HepG2 (cell line): ENCODE measurements around the gene COPE. TPM values are rescaled to one million over a fixed set of nuclear protein-coding genes. Genes with fewer than 3 reads are reported as not detected.
A peak's percentile ranks its signal among the peaks of the same experiment; 100 is the strongest.

Experiments used
- CC2D1A ChIP-seq: sonication (generic); formaldehyde crosslinking; IDR thresholded peaks from 2 replicates; pipeline ENCODE4 v1.8.1; 2023; ENCODE audit warnings: mild to moderate bottlenecking, missing genetic modification reagents
- EED ChIP-seq: sonication (generic); formaldehyde crosslinking; IDR thresholded peaks from 2 replicates; pipeline ENCODE4 v1.5.0; 2020; ENCODE audit warnings: mild to moderate bottlenecking, missing genetic modification reagents
- ELF3 ChIP-seq: IDR thresholded peaks from 2 replicates; pipeline ENCODE4 v1.6.1; 2016; ENCODE audit warnings: missing genetic modification reagents, missing compliant biosample characterization
- FOSL2 ChIP-seq: sonication (generic); formaldehyde crosslinking; IDR thresholded peaks from 2 replicates; pipeline ENCODE4 v1.4.0; 2020; ENCODE audit warnings: missing genetic modification reagents
- HOXA5 ChIP-seq: sonication (generic); formaldehyde crosslinking; IDR thresholded peaks from 2 replicates; pipeline ENCODE4 v1.4.0; 2020; ENCODE audit warnings: missing genetic modification reagents
- JDP2 ChIP-seq: sonication (generic); formaldehyde crosslinking; IDR thresholded peaks from 2 replicates; pipeline ENCODE4 v1.8.1; 2022; ENCODE audit warnings: missing genetic modification reagents, borderline replicate concordance
- MED13 ChIP-seq: sonication (generic); formaldehyde crosslinking; IDR thresholded peaks from 2 replicates; pipeline ENCODE4 v1.5.0; 2020; ENCODE audit warnings: missing genetic modification reagents
- NR2C2 ChIP-seq: sonication (generic); formaldehyde crosslinking; IDR thresholded peaks from 2 replicates; pipeline ENCODE4 v1.4.0; 2020; ENCODE audit warnings: missing genetic modification reagents, mild to moderate bottlenecking, moderate library complexity, borderline replicate concordance
- PHF21A ChIP-seq: sonication (generic); formaldehyde crosslinking; IDR thresholded peaks from 2 replicates; pipeline ENCODE4 v1.5.0; 2020; ENCODE audit warnings: mild to moderate bottlenecking, missing genetic modification reagents
- POLR2AphosphoS2 ChIP-seq: IDR thresholded peaks from 2 replicates; pipeline ENCODE4 v1.6.1; 2011; ENCODE audit warnings: low read depth, low read length, improper control_type of control experiment
- POLR2G ChIP-seq: fragments of 200-400 bp; formaldehyde crosslinking; IDR thresholded peaks from 2 replicates; pipeline ENCODE4 v1.6.1; 2018; ENCODE audit warnings: mild to moderate bottlenecking, low read depth, low read length, moderate library complexity
- SMAD1 ChIP-seq: sonication (generic); formaldehyde crosslinking; IDR thresholded peaks from 2 replicates; pipeline ENCODE4 v1.4.0; 2020; ENCODE audit warnings: missing genetic modification reagents, low read depth, mild to moderate bottlenecking, borderline replicate concordance
- XBP1 ChIP-seq: sonication (generic); formaldehyde crosslinking; IDR thresholded peaks from 2 replicates; pipeline ENCODE4 v1.5.0; 2020; ENCODE audit warnings: missing genetic modification reagents
- ZHX2 ChIP-seq, 2 experiments: sonication (generic) in 1 of 2; formaldehyde crosslinking in 1 of 2; IDR thresholded peaks; 2 replicates each; pipeline versions ENCODE4 v1.6.1 to v1.9.0; 2014 to 2022; ENCODE audit warnings: antibody characterized with exemption in 1 of 2, borderline replicate concordance in 1 of 2, inconsistent platforms in 1 of 2, low read depth in 1 of 2, missing genetic modification reagents in 1 of 2
- ZNF280D ChIP-seq: sonication (generic); formaldehyde crosslinking; IDR thresholded peaks from 2 replicates; pipeline ENCODE4 v1.5.1; 2020; ENCODE audit warnings: mild to moderate bottlenecking, missing genetic modification reagents
- ZNF350 ChIP-seq: sonication (generic); formaldehyde crosslinking; IDR thresholded peaks from 2 replicates; pipeline ENCODE4 v1.4.0; 2020; ENCODE audit warnings: mild to moderate bottlenecking, low read depth, missing genetic modification reagents, borderline replicate concordance
- ZNF670 ChIP-seq: sonication (generic); formaldehyde crosslinking; IDR thresholded peaks from 2 replicates; pipeline ENCODE4 v1.8.0; 2022; ENCODE audit warnings: mild to moderate bottlenecking, missing genetic modification reagents, borderline replicate concordance
- ZNF746 ChIP-seq: sonication (generic); formaldehyde crosslinking; IDR thresholded peaks from 2 replicates; pipeline ENCODE4 v1.8.0; 2022; ENCODE audit warnings: mild to moderate bottlenecking, missing genetic modification reagents
- ZSCAN30 ChIP-seq: sonication (generic); formaldehyde crosslinking; IDR thresholded peaks from 2 replicates; pipeline ENCODE4 v1.5.0; 2020; ENCODE audit warnings: mild to moderate bottlenecking, missing genetic modification reagents
- ZZZ3 ChIP-seq: sonication (generic); formaldehyde crosslinking; IDR thresholded peaks from 2 replicates; pipeline ENCODE4 v1.4.0; 2020; ENCODE audit warnings: missing genetic modification reagents, mild to moderate bottlenecking, borderline replicate concordance
- polyA plus RNA-seq, 8 experiments: library from polyadenylated mRNA; depleted of rRNA in 3 of 8; stranded (reverse) in 7 of 8; unstranded in 1 of 8; fragments of >200 nt; fragmentation: Illumina TruSeq in 4 of 8; extraction: Trizol in 4 of 8; gene quantifications; 2 replicates each; pipeline versions ENCODE4 v1.2.1 to v1.2.3, GENCODE V29; 2011 to 2016; ENCODE audit warnings: low read depth in 4 of 8, missing spikeins in 1 of 8, mixed read lengths in 1 of 8; ENCODE audit not compliant: insufficient read depth in 1 of 8
- total RNA-seq, 5 experiments: library from RNA; depleted of rRNA; stranded (reverse); fragments of >200 nt; fragmentation: Illumina TruSeq; extraction: Trizol; gene quantifications; 2 replicates each; pipeline ENCODE4 v1.2.3, GENCODE V29; 2016; ENCODE audit warnings: low read depth in 1 of 5

The COPE gene
- total and polyA plus RNA-seq, 2 of the 13 experiments (the other 11 are each of a cell fraction or from before 2014, with no cell fraction given) = 189 to 205 TPM

DNA sequence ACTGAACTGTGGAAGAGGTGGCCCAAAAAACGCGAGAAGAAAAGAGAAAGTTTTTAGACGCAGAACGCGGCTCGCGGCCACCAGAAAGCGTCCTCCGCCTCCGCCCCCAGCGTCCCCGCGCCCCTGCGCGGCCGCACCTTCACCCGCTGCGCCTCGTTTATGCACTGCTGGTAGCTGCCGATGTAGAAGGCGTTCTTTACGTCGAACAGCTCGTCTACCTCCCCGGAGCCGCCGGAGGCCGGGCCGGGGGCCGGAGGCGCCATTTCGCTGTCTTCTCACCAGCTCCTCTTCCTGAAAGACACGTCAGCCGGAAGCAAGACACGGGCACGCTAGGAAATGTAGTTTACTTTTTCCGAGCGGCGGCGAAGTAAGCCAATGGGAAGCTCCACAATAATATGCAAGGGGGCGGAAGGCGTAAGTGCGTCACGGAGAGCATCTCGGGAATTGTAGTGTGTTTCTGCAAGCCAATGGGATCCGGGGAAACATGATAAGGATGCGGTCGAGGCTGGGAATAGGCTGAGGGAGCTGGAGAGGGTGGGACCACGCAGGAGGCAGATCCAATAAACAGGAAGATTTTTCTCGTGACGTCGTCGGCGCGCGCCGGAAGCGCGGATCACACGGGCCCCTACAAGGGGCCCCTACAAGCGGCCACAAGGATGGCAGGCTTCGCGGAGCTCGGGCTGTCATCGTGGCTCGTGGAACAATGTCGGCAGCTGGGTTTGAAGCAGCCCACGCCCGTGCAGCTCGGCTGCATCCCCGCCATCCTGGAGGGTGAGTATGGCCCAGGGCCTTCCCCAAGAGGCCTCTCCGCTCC, at the start of gene COPE, which contains the start of gene DDX49 (continued):
- TF ChIP-seq ZNF280D = peak; percentile 77; the same call in 1 of the 2 replicates
- TF ChIP-seq CC2D1A (CRISPR knock-in tag) = no peak
- peak; percentile 94 for TF ChIP-seq POLR2G
- no peak; the same call in 1 of the 2 replicates for TF ChIP-seq ZNF350
- peak; percentile 24; the same call in 1 of the 2 replicates for TF ChIP-seq FOSL2
- TF ChIP-seq ELF3 (CRISPR knock-in tag) = peak; percentile 46
- 0 out of 2 replicates have a peak, but pooled peaks have one; percentile 71 for TF ChIP-seq EED (CRISPR knock-in tag)
- peak; percentile 86; the same call in 1 of the 2 replicates for TF ChIP-seq POLR2AphosphoS2
- TF ChIP-seq SMAD1 (CRISPR knock-in tag) = no peak
- peak; percentile 53; the same call in 1 of the 2 replicates for TF ChIP-seq PHF21A (CRISPR knock-in tag)
- TF ChIP-seq ZSCAN30 (CRISPR knock-in tag) = no peak
- TF ChIP-seq HOXA5 (CRISPR knock-in tag) = peak; percentile 82; the same call in 1 of the 2 replicates
- peak; percentile 97; the same call in 1 of the 2 replicates for TF ChIP-seq XBP1 (CRISPR knock-in tag)
- peak; percentile 62; the same call in 1 of the 2 replicates for TF ChIP-seq ZNF746
- peak; percentile 82 for TF ChIP-seq NR2C2 (CRISPR knock-in tag)
- peak; percentile 65; the same call in 1 of the 2 replicates for TF ChIP-seq ZZZ3 (CRISPR knock-in tag)
- no peak for TF ChIP-seq JDP2
- TF ChIP-seq ZHX2 (IDR thresholded peaks at IDR 0.05; ENCODE audit: low read depth) = peak; percentile 77; the same call in 1 of the 2 replicates
- no peak for TF ChIP-seq ZHX2 (CRISPR knock-in tag; IDR thresholded peaks at IDR 0.05; ENCODE audit: borderline replicate concordance)
- 0 out of 2 replicates have a peak, but pooled peaks have one; percentile 56 for TF ChIP-seq ZNF670
- peak; percentile 54; the same call in 1 of the 2 replicates for TF ChIP-seq MED13 (CRISPR knock-in tag)
